Cardiac fibroblast (primary cell): ENCODE measurements around the gene CCDC91.

ENCODE experiments used
- DNase-seq, 2 donors: peaks; one replicate each; pipeline versions ENCODE4 v3.0.0 to v3.0.0-alpha.2; 2010; ENCODE audit warnings: low read depth in 2 of 2
- H3K4me3 ChIP-seq, 2 donors: replicated peaks in 1 of 2; 1 replicate in 1 of 2; 2 replicates in 1 of 2; pipeline ENCODE4 v1.5.1; 2011; ENCODE audit warnings: low read depth in 2 of 2, low read length in 2 of 2, mild to moderate bottlenecking in 2 of 2, moderate library complexity in 1 of 2
- TF ChIP-seq, protein P1 (sequence below): IDR thresholded peaks from one replicate; pipeline ENCODE4 v1.5.1; 2011; ENCODE audit warnings: low read depth, mild to moderate bottlenecking, low read length, inconsistent platforms

The CCDC91 gene, protein sequence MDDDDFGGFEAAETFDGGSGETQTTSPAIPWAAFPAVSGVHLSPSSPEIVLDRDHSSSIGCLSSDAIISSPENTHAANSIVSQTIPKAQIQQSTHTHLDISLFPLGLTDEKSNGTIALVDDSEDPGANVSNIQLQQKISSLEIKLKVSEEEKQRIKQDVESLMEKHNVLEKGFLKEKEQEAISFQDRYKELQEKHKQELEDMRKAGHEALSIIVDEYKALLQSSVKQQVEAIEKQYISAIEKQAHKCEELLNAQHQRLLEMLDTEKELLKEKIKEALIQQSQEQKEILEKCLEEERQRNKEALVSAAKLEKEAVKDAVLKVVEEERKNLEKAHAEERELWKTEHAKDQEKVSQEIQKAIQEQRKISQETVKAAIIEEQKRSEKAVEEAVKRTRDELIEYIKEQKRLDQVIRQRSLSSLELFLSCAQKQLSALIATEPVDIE

DNA sequence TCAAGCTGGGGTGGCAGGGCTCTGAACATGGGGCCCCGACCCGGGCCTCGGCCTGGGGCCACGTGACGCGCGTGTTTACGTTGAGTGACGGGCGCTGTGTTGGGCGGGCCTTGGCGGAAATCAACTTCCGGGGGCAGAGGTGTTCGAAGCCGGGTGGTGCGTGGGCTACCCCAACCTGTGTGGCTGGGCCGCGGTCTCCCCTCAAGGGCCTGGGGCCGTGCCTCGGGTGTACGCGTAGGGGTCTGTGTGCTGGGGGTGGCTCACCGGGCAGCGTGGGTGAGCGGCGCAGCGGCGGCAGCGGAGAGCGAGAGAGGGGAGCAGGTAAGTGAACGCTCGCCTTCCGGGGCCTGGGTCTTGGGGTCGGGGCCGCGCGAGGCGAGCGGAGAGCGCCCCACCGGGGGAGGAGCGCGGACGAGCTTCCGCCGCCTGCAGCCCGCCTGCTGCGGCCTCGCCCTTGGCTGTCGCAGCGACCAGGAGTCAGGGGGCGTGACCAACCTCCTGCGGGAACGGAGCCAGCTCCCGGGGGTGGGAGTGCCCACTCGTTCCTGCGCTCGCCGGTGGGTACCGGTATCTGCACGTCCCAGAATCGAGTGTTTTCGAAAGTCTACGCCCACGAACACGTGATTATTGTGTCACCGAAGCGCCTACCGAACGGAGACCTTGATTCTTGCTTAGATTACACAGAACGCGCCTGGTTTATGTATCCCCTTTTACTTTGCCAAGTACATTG is at the start of gene CCDC91:
CCDC91 (plus strand) TSS at position 136 of the 730 bp plus-strand sequence. CDS start 66,760 bp downstream, outside the sequence.
- peak; percentile 83 to 92 for DNase-seq
- peak within 1 kb of the TSS; percentile 79 to 86 for H3K4me3 ChIP-seq
- TF ChIP-seq, protein P1, sequence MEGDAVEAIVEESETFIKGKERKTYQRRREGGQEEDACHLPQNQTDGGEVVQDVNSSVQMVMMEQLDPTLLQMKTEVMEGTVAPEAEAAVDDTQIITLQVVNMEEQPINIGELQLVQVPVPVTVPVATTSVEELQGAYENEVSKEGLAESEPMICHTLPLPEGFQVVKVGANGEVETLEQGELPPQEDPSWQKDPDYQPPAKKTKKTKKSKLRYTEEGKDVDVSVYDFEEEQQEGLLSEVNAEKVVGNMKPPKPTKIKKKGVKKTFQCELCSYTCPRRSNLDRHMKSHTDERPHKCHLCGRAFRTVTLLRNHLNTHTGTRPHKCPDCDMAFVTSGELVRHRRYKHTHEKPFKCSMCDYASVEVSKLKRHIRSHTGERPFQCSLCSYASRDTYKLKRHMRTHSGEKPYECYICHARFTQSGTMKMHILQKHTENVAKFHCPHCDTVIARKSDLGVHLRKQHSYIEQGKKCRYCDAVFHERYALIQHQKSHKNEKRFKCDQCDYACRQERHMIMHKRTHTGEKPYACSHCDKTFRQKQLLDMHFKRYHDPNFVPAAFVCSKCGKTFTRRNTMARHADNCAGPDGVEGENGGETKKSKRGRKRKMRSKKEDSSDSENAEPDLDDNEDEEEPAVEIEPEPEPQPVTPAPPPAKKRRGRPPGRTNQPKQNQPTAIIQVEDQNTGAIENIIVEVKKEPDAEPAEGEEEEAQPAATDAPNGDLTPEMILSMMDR, result no peak

DNA sequence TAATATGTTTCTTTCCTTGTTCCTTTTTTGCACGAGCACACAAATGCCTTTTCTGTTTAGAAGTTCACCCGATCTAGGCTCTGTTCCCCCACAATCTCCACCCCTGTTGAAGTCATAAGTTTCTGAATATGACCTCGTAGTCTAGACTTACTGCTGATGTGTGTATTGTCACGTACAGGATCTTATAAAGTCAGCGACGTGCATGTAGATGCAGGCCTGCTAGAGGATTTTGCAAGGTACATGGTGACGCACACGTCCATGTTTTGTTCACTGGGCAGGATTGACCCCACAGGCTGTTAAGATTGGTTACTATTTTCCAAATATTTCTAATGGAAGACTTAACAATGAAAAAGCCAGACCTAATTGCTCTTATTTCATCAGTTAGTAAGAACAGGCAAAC is 46.2 kb upstream of the CCDC91 start:
- DNase-seq, result no peak
- TF ChIP-seq, protein P1, result no peak
- H3K4me3 ChIP-seq, result no peak overlapping the region

DNA sequence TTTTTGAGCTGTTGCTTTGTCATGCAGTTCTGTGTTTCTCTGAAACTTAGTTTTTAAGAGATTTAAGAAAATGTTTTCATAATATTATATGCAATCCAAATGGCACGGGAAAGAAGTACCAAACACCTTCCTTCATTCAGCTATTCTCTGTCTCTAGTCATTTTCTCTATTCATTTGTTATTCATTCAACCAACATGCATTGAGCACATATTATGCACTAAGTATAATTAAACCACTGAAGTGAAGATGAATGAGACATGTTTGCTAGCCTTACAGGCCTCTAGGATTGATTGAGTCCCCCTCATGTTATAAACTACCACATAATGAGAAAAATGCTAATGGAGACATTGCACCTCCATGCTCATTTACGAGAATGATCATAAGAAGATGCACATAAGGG is 45.7 kb upstream of the CCDC91 start:
- DNase-seq, result no peak
- H3K4me3 ChIP-seq, result no peak overlapping the region
- TF ChIP-seq, protein P1, result no peak

DNA sequence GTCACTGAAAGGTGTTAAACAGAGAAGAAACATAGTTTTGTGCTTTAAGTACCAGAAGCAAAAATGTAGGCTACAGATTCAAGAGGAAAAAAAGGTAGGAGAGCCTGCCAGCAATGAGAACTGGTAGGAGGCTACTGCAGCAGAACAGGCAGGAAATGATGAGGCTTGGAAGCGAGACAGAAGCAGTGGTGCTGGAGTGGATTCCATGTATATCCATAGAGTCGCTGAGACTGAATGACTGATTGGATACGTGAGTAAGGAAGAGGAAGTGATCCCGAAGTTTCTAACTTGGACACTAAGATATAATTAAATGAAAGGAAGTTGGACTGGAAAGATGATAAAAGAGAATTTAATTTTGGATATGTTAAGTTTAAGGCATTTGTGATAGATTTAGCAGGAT is 45.0 kb upstream of the CCDC91 start:
- DNase-seq, result peak in 1 of 2 donors; percentile 4
- no peak overlapping the region for H3K4me3 ChIP-seq
- TF ChIP-seq, protein P1, result no peak

DNA sequence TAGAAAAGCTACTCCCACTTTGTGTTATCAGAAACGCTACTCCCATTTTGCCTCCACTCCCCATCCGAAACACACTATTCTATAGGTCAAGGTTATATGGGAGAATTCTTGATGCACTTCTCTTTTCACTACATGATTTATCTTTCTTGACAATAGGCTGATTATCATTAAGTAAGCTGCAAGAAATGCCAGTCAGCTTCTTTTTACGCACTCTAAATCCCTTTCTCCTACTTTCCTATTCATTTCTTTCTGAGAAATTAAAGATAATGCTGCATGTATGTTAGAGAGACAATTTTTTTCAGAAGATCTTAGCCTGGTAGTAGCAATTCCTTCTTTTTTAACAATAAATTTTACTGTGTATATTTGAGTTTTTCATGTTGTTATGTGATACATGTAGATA is 41.0 kb upstream of the CCDC91 start:
- TF ChIP-seq, protein P1, result no peak
- no peak for DNase-seq
- H3K4me3 ChIP-seq, result no peak overlapping the region

DNA sequence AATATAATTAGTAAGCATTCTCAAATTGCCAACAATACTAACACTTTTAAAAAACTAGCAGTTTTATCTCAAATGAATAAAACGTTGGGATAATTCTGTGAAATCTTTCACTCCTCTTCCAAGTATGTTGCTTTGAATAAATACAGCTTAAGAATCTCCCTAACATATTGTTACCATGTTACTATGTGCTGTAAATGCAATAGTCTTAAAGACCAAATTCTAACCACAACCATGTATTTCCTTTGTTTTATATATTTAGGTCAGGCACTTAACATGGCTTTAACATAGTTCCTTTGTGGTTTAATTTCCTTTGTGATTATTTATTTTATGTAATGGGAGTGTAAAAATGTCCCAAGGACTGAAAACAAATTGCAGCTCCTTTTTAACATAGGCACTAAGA is 33.9 kb upstream of the CCDC91 start:
- TF ChIP-seq, protein P1, result no peak
- H3K4me3 ChIP-seq, result no peak overlapping the region
- DNase-seq, result no peak
